ENCODE data around the gene PSMD11.

PSMD11 gene

GRCh38 chr17:32503251-32504165 lies 59.2 kb downstream of the PSMD11 start:
- no peak overlapping the region for H3K27ac ChIP-seq
- TF ChIP-seq, protein P1, sequence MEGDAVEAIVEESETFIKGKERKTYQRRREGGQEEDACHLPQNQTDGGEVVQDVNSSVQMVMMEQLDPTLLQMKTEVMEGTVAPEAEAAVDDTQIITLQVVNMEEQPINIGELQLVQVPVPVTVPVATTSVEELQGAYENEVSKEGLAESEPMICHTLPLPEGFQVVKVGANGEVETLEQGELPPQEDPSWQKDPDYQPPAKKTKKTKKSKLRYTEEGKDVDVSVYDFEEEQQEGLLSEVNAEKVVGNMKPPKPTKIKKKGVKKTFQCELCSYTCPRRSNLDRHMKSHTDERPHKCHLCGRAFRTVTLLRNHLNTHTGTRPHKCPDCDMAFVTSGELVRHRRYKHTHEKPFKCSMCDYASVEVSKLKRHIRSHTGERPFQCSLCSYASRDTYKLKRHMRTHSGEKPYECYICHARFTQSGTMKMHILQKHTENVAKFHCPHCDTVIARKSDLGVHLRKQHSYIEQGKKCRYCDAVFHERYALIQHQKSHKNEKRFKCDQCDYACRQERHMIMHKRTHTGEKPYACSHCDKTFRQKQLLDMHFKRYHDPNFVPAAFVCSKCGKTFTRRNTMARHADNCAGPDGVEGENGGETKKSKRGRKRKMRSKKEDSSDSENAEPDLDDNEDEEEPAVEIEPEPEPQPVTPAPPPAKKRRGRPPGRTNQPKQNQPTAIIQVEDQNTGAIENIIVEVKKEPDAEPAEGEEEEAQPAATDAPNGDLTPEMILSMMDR (conservative IDR thresholded peaks at IDR 0.05) = no peak

DNA sequence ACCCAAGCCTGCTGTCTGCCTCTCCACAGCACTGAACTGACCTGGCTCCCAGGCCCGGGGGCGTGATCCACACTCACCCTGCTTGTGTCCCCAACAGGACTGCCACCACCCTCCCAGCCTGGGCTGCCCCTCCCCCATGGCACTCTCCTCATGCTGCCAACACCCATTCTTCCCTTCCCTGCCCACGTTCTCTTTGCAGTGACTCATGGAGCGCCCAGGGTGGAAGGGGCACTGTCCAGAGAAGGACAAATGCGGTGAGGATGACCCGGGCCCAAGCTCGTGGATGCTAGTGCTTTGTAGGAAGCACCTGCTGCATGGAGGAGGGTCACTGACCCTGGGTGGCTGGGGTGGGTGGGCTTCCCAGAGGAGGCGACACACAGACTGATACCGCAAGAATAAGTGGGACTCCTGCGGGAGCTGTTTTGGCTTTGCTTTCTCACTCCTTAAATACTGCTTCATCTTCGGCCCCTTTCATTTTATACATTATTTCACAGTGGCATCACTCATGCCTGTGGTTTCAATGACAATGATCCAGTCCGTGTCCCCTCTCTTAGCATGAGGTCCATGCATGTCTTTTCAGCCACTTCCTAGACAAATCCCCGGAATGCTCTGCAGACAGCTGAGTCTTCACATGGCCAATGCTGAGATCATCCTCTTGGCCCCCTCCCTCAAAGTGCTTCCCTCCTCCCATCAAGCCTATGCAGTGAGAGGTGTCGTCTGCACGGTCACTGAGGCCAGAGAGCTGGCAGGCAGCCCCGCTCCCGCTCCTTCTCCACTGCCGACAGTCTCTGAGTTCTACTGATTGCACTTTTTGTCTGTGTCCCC lies 60.1 kb downstream of the PSMD11 start:
- H3K27ac ChIP-seq = no peak overlapping the region
- TF ChIP-seq, protein P1 (conservative IDR thresholded peaks at IDR 0.05) = no peak

DNA sequence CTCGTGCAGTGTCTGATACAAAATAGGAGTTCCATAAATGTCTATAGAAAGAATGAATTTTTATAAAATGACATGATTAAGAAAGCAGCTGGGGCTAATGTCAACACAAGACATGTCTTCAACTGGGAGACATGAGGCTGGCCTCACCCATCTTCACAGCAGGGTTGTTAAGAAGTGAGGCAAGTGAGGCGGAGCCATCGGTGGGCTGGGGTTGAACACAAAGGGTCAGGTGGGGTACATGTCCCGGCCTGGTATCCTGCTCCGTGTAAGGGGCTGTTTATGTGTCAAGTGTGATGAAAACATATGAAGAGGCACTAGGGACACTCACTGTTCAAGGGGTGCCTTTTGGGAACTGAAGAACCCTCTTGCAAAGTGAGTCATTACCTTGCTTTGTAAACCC lies 64.6 kb downstream of the PSMD11 start:
- H3K27ac ChIP-seq = no peak overlapping the region
- TF ChIP-seq, protein P1 (conservative IDR thresholded peaks at IDR 0.05) = no peak

DNA sequence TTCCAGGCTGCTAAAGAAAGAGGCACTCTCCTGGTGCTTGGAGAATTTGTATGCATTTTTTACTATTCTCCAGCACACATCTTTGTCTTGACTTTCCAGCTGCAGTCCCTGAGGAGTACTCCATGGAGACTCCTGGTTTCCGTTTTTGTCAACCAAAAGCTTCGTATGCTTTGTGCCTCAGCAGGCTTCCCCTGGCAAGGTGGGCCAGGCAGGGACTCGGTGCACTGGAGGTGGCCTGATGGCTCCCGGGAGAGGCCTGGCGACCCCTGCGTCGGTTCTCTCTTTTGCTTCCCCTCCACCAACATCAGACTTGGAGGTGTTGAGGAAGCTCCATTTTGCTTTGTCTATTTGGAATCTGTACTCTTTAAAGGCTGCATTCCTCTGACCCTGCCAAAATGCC lies 66.2 kb downstream of the PSMD11 start:
- no peak overlapping the region for H3K27ac ChIP-seq
- TF ChIP-seq, protein P1 (conservative IDR thresholded peaks at IDR 0.05) = no peak

- TF ChIP-seq, protein P1 (conservative IDR thresholded peaks at IDR 0.05) = no peak
- no peak overlapping the region for H3K27ac ChIP-seq
These were observed 68.0 kb downstream of the PSMD11 start for GRCh38 chr17:32512328-32512727.

- no peak overlapping the region for H3K27ac ChIP-seq
- TF ChIP-seq, protein P1 (conservative IDR thresholded peaks at IDR 0.05) = no peak
These were observed 69.3 kb downstream of the PSMD11 start for GRCh38 chr17:32513579-32513978.

- TF ChIP-seq, protein P1 (conservative IDR thresholded peaks at IDR 0.05) = no peak
- no peak overlapping the region for H3K27ac ChIP-seq
These were observed 70.3 kb downstream of the PSMD11 start for GRCh38 chr17:32514606-32515005.
